Muscle layer of colon (tissue), 2 donors: ENCODE results near the gene UNC93B1.
"Not testable (repeated sequence)": the region's sequence is repeated elsewhere in the genome, so short reads cannot be mapped to it uniquely, and the experiment has no call there.

ENCODE experiments used
- H3K27ac ChIP-seq: one replicate; pipeline ENCODE4 v1.7.0; 2013; ENCODE audit warnings: low read depth, mild to moderate bottlenecking, low read length, moderate library complexity
- H3K27me3 ChIP-seq, 2 donors: one replicate each; pipeline ENCODE4 v1.7.0; 2013; ENCODE audit warnings: low read length in 2 of 2, mild to moderate bottlenecking in 2 of 2; ENCODE audit not compliant: insufficient read depth in 2 of 2, control insufficient read depth in 1 of 2
- H3K36me3 ChIP-seq: one replicate; pipeline ENCODE4 v1.7.0; 2013; ENCODE audit warnings: mild to moderate bottlenecking, low read length; ENCODE audit not compliant: insufficient read depth
- H3K4me1 ChIP-seq: one replicate; pipeline ENCODE4 v1.7.0; 2013; ENCODE audit warnings: mild to moderate bottlenecking, low read length; ENCODE audit not compliant: insufficient read depth
- H3K4me3 ChIP-seq, 2 donors: one replicate each; pipeline ENCODE4 v1.7.0; 2013; ENCODE audit warnings: low read length in 2 of 2, low read depth in 1 of 2, mild to moderate bottlenecking in 1 of 2, moderate library complexity in 1 of 2
- H3K9ac ChIP-seq: one replicate; pipeline ENCODE4 v1.7.0; 2013; ENCODE audit warnings: low read length
- H3K9me3 ChIP-seq: one replicate; pipeline ENCODE4 v1.7.0; 2013; ENCODE audit warnings: mild to moderate bottlenecking, low read length
- donor health status: abdominal sarcoma.
- donor health status: Adenocarcinoma of cecum.

The UNC93B1 gene

DNA sequence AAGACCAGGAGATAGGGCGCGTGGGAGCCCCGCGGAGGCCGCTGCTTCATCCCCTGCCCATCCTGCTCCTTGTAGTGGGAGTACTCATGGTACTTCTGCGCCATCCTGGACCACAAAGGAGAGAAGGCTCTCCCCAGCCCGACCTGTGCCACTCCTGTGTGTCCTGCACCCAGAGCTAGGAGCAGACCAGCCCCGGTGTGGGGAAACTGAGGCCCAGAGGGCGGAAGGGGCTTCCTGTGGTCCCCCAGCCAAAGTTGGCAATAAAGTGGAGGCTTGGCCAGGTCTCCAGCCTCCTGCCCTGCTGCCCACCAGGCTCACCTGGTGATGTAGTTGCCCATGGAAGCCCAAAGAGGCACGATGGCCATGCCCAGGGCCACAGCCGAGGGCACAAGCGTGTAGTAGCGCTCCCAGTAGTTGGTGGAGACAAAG lies 4.7 kb downstream of the UNC93B1 start:
- H3K9ac ChIP-seq: no peak overlapping the region
- no peak overlapping the region for H3K27ac ChIP-seq
- no peak overlapping the region for H3K4me3 ChIP-seq
- H3K36me3 ChIP-seq: no peaks in the 10 kb centered on the region
- no peaks in the 10 kb centered on the region for H3K9me3 ChIP-seq
- H3K4me1 ChIP-seq: no peaks in the 10 kb centered on the region
- no peaks in the 10 kb centered on the region for H3K27me3 ChIP-seq

DNA sequence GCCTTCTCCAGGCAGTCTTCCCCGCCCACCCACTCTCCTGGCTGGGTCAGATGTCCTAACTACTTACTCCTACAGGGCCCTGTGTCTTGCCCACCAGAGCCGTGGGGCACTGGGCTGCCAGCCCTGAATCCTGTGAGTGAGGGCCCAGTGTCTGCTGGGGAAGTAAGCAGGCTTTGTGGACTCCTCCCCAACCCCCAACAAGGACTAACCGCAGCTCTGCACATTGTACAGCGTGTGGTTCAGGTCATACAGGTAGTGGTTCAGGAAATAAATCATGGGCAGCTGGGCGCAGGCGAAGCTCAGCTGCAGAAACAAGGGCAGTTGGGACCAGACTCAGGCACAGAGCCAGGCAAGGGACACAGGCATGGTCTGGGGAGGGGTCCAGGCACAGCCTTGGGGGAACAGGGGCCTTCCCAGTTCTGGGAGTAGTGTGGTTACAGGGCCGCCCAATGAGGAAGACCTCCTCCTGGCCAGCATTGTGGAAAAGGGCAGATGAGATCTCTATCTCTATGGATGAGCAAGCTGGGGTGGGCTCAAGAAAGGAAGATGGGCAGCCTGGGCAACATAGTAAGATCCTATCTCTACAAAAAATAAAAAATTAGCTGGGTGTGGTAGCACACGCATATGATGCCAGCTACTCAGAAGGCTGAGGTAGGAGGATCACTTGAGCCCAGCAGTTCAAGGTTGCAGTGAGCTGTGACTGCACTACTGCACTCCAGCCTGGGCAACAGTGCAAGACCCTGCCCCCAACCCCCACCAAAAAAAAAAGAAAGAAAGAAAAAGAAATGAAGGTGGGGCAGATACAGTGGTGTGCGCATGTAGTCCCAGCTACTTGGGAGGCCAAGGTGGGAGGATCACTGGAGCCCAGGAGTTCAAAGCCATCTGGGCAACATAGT lies 5.5 kb downstream of the UNC93B1 start:
- H3K27me3 ChIP-seq: no peaks in the 10 kb centered on the region
- no peaks in the 10 kb centered on the region for H3K9me3 ChIP-seq
- no peak overlapping the region for H3K27ac ChIP-seq
- no peaks in the 10 kb centered on the region for H3K36me3 ChIP-seq
- H3K4me3 ChIP-seq: no peak overlapping the region
- H3K4me1 ChIP-seq: no peaks in the 10 kb centered on the region
- H3K9ac ChIP-seq: no peak overlapping the region

DNA sequence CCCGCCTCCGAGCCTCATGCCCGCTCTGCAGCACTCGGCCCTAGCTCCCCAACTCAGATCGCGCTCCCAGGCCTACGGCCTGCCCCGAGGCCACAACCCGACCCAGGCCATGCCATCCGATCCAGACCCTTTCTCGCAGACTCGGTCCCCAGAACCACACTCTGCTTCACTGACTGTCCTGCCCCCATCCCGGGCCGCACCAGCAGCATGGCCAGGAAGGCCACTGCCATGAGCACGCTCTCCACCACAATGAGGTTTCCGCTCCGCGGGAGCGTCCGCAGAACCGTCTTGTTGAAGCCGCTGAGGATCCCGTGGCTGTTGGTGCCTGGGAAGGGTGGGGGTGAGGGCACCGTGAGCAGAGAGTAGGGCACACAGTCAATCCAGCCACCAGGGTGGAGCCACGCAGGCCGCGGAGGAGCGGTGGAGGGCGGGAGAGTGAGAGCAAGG lies 6.4 kb downstream of the UNC93B1 start:
- no peak overlapping the region for H3K9ac ChIP-seq
- H3K27ac ChIP-seq: no peak overlapping the region
- no peaks in the 10 kb centered on the region for H3K4me1 ChIP-seq
- no peaks in the 10 kb centered on the region for H3K36me3 ChIP-seq
- H3K4me3 ChIP-seq: no peak overlapping the region
- H3K27me3 ChIP-seq: no peaks in the 10 kb centered on the region
- no peaks in the 10 kb centered on the region for H3K9me3 ChIP-seq

DNA sequence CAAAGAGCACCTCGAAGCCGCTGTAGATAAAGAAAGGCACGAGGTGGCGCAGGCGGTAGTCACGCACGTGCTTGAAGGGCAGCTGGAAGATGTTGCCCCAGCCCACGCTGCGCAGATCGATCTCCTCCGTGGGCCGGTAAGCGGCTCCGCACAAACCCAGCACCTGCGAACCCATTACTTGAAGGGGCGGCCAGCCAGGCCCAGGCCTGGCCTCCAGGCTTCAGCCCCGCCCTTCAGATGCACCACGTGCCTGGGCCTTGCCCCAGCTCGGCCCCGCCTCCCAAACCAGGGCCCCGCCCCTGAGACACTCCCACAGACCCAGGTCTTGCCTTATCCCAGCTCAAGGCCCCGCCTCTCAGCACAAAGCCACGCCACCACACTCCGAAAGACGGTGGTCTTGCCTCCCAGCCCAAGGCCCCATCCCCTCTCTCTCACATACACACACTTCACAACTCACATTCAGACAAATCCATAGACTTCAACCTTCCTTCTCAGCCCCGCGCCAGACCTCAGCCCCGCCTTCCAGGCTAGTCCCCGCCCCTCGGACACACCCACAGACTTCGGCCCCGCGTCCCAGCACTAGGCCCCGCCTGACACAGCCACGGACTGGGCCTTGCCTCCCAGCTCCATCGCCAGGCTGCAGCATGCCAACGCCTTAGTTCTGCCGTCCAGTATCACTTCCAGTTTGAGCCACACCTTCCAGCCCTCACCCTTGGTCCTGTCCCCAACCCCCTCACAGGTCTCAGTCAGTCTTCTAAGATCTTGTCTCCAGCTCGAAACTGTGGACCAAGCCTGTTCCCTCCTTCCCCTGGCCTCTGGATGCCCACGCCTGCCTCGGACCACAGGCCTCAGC lies 7.0 kb downstream of the UNC93B1 start:
- Histone ChIP-seq H3K27ac (no peak overlapping the region), H3K27me3 (no peaks in the 10 kb centered on the region), H3K4me1 (no peaks in the 10 kb centered on the region), H3K4me3 (no peak overlapping the region), H3K36me3 (no peaks in the 10 kb centered on the region), H3K9ac (no peak overlapping the region), H3K9me3 (no peaks in the 10 kb centered on the region)

DNA sequence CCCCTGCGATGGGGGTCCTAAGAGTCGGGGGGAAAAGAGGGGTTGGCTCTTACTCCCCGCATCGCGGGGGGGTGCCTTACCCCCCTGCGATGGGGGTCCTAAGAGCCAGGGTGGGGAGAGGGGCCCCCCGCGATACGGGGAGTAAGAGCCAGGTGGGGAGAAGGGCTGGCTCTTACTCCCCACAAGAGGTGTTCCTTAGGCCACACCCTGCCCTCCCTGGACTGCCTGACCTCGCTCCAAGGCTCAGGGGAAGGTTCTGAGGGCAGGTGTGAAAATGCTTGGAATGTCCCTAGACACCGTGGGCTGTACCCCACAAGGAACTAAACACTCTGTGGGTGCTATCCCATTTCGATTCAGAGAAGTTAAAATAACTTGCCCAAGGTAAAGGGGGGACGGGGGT lies 7.8 kb downstream of the UNC93B1 start:
- Histone ChIP-seq H3K27ac (no peak overlapping the region), H3K4me1 (no peaks in the 10 kb centered on the region), H3K9ac (no peak overlapping the region), H3K4me3 (no peak overlapping the region), H3K27me3 (no peaks in the 10 kb centered on the region), H3K36me3 (no peaks in the 10 kb centered on the region), H3K9me3 (no peaks in the 10 kb centered on the region)

DNA sequence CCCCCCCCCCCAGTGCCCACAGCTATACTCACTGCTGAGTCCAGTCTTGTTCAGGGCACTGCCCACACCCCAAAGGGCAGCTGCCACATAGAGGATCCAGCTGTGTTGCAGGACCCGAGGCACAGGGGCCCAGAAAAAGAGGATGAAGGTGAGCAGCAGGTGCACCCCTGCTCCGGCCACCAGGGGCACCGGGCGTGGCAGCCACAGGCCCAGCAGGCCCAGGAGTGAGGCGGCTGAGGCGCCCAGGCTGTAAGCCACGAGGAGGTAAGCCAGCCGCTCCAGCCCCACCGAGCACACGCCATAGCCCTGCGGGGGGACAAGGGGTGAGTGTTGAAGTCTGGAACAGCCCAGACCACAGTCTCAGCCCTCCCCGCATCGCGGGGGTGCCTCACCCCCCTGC lies 8.3 kb downstream of the UNC93B1 start:
- not testable (repeated sequence) for H3K27me3 ChIP-seq, H3K9ac ChIP-seq, H3K4me3 ChIP-seq, H3K4me1 ChIP-seq, H3K9me3 ChIP-seq, H3K27ac ChIP-seq, H3K36me3 ChIP-seq

DNA sequence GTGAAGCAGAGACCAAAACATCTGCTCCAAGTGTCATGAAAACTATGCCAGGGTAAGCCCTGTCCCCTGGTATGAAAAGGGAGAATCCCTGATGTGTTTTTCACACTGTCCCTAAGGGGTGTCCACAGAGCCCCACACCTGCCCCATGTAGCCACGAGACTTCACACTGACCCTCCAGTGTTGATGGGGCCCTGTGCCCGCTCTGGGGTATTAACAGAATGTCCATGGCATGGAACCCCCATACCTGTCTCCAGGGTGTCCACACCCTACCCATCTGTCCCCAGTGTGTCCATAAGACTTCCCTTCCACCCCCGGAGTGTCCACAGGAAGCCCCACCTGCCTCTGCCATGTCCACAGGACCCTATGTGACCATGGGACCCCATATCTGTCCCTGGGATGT lies 8.8 kb downstream of the UNC93B1 start:
- H3K9me3 ChIP-seq, H3K27ac ChIP-seq, H3K9ac ChIP-seq, H3K36me3 ChIP-seq, H3K4me1 ChIP-seq, H3K27me3 ChIP-seq, H3K4me3 ChIP-seq: not testable (repeated sequence)

DNA sequence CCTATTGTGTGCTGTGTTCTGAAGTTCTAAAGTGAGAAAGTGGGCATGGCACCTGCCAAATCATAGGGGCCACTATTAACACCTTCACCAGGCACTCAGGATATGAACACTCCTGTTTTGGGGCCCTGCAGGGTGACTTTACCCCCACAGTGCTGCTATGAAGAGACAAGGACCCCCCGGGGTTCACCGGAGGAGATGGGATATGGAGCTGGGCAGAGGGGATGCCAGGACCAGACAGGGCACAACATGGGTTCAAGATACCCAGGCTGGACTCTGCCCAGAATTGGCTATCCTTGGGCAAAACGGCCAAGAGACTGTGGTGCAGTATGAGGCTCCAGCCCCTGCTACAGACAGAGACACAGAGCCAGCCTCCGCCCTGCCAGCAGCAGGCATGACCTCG lies 9.5 kb downstream of the UNC93B1 start:
- not testable (repeated sequence) for H3K27me3 ChIP-seq, H3K27ac ChIP-seq, H3K9me3 ChIP-seq, H3K4me1 ChIP-seq, H3K4me3 ChIP-seq, H3K9ac ChIP-seq, H3K36me3 ChIP-seq

DNA sequence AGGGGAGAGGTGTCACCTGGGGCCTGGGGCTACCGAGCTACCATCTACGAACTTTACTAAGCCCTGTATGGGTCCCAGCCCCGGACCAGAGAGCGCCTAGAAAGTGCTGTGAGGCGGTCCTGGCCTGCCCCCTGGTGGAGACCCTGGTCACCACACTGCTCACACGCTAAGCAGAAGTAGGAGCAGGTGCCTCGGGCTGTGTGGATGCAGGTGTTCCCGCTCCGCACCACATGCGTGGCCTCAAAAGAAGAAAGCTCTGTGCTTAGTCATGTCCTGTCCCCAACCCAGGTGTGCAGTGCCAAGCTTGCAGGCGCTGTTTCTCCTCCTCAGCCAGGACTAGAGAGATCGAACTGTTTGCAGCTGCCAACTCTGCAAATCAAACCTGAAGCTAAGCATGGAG lies 10.1 kb downstream of the UNC93B1 start:
- H3K4me3 ChIP-seq, H3K4me1 ChIP-seq, H3K27me3 ChIP-seq, H3K36me3 ChIP-seq, H3K9ac ChIP-seq, H3K27ac ChIP-seq, H3K9me3 ChIP-seq: not testable (repeated sequence)

DNA sequence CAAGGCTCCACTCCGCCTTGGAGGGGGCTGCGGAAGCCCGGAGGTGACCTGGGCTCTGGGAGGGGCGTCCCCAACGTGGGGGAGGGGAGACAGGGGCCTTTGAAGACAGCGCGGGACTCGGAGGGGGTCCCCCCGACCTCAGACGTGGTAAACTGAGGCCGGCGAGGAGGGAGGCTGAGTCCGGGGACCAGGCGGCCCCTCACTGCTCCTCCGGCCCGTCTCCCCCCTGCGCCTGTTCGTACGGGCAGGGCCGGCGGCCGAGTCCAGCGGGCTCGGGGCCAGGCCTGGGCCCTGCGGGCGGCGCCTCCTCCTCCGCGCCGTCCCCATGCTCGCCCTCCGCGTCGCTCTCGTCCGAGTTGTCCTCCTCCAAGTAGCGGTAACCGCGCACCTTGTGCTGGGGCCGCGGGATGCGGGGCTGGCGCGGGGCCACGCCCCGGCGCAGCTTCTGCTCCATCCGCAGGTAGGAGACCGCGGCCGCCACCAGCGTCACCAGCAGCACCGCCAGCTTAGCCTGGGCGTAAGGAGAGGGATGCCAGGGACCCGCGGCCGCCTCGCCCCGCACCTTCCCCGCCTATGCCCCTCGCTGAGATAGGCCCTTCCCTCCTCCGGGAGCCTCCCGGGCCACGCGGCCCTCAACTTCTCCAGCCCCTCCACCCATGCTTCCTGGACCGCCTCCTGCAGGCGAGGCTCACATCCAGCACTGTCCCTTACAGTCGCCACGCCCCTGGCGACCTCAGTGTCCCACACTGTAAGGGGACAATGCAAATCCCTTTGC lies 12.4 kb downstream of the UNC93B1 start:
- H3K27ac ChIP-seq, H3K9me3 ChIP-seq, H3K9ac ChIP-seq, H3K4me1 ChIP-seq, H3K36me3 ChIP-seq, H3K27me3 ChIP-seq, H3K4me3 ChIP-seq: not testable (repeated sequence)

DNA sequence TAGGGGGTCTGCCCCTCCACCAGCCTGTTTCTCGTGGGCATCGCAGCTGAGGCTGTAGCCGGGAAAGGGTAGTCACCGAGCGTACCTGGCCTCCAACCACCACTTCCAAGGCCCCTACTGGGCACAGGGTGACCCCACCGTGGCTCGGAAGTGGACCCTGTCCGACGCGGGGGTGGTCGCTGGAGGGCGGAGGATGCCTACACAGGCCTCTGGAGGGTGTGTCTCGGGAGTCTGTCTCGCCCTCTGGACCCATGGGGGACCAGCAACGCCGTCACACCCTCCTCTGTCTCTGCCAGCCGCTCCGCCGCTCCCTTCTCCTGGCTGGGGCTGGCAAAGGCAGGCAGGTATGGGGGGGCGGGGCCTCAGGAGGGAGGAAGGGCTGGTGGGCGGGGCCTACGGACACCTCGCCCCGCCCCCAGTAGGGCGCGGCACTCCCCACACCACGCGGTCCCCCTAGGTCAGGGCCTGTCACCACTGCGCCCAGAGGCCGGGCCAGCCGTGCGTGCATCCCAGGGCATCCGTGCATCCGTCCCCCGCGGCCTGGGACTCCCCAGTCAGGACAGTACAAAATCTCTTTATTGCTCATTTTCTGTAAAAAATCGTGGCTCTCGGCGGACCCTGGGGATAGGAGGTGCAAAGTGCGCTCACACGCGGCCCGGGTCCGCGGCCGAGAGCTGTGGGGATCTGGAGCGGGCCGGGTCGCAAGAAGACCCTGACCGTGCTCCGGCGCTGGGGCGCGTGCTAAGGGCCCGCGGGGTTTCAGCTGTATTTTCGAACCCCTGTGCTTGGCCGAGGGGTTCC lies 13.2 kb downstream of the UNC93B1 start:
- H3K36me3 ChIP-seq, H3K4me3 ChIP-seq, H3K4me1 ChIP-seq, H3K9ac ChIP-seq, H3K27ac ChIP-seq, H3K27me3 ChIP-seq, H3K9me3 ChIP-seq: not testable (repeated sequence)
